ENCODE data around the gene CAMSAP1.

The CAMSAP1 gene

GRCh38 chr9:135933114-135933513 is 25.8 kb upstream of the CAMSAP1 start:
- H4K8ac ChIP-seq (ENCODE audit: low read depth, low read length), result no peak overlapping the region
- DNase-seq, result no peak
- no peaks in the 10 kb centered on the region for H3K4me1 ChIP-seq (ENCODE audit: control insufficient read depth, low read depth, low read length)
- H2BK5ac ChIP-seq (ENCODE audit: low read length), result no peak overlapping the region
- no peak overlapping the region for H2BK120ac ChIP-seq (ENCODE audit: low read depth, low read length)
- no peak overlapping the region for H3K27ac ChIP-seq (ENCODE audit: low read depth, low read length)
- no peak overlapping the region for H3K23ac ChIP-seq (ENCODE audit: low read length)
- no peaks in the 10 kb centered on the region for H3K79me2 ChIP-seq (ENCODE audit: control insufficient read depth, insufficient read depth, low read length)
- no peak overlapping the region for H3K18ac ChIP-seq (ENCODE audit: low read length)
- H3K79me1 ChIP-seq (ENCODE audit: low read length), result no peaks in the 10 kb centered on the region
- H3K36me3 ChIP-seq (ENCODE audit: control insufficient read depth, insufficient read depth, low read length), result peaks cover 2% of the 10 kb centered on the region
- H3K4me3 ChIP-seq (ENCODE audit: low read length), result no peak overlapping the region
- H4K5ac ChIP-seq (ENCODE audit: low read length), result no peak overlapping the region
- no peak overlapping the region for H2BK15ac ChIP-seq (replicated peaks; ENCODE audit: low read depth)
- no peak overlapping the region for H2AK5ac ChIP-seq (ENCODE audit: low read length)
- no peak overlapping the region for H3K4me2 ChIP-seq (ENCODE audit: low read length)
- no peak overlapping the region for H3K56ac ChIP-seq (ENCODE audit: low read length)
- WGBS (ENCODE audit: extremely low coverage, insufficient coverage, low lambda C conversion rate), result no CpG with 5 or more reads among the region's 13 CpGs
- H3K27me3 ChIP-seq (ENCODE audit: insufficient read depth, low read length, poor library complexity), result no peaks in the 10 kb centered on the region
- no peak overlapping the region for H3K4ac ChIP-seq (ENCODE audit: low read depth, low read length)
- no peak overlapping the region for H3K9ac ChIP-seq (ENCODE audit: low read length)

DNA sequence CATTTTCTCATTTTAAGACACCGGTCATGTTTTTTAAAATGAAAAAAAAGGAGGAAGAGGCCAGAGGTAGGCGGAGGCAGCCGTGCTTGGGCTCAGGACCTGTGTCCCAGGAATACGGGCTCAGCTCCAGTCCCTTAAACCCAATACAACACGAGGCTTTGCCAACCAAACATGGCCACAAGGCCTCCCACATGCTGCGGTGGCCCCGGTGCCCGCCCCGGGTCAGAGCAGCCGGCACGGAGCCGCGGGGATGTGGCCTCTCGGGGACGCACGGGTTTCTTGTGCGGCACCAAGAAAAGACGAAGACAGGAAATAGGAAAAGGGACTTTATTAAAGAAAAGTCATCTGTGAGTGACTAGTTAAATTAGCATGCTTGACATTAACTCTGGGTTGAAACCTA is 25.3 kb upstream of the CAMSAP1 start:
- Histone ChIP-seq H2BK120ac (ENCODE audit: low read depth, low read length) (no peak overlapping the region), H2BK15ac (replicated peaks; ENCODE audit: low read depth) (no peak overlapping the region), H3K18ac (ENCODE audit: low read length) (no peak overlapping the region), H3K4me3 (ENCODE audit: low read length) (no peak overlapping the region), H3K27ac (ENCODE audit: low read depth, low read length) (no peak overlapping the region), H3K9ac (ENCODE audit: low read length) (no peak overlapping the region), H4K5ac (ENCODE audit: low read length) (no peak overlapping the region), H3K56ac (ENCODE audit: low read length) (no peak overlapping the region), H4K8ac (ENCODE audit: low read depth, low read length) (no peak overlapping the region), H3K27me3 (ENCODE audit: insufficient read depth, low read length, poor library complexity) (no peaks in the 10 kb centered on the region), H3K36me3 (ENCODE audit: control insufficient read depth, insufficient read depth, low read length) (peaks cover 2% of the 10 kb centered on the region), H3K79me2 (ENCODE audit: control insufficient read depth, insufficient read depth, low read length) (no peaks in the 10 kb centered on the region), H2AK5ac (ENCODE audit: low read length) (no peak overlapping the region), H3K4ac (ENCODE audit: low read depth, low read length) (no peak overlapping the region), H3K79me1 (ENCODE audit: low read length) (peaks cover 1% of the 10 kb centered on the region), H3K23ac (ENCODE audit: low read length) (no peak overlapping the region), H2BK5ac (ENCODE audit: low read length) (no peak overlapping the region), H3K4me2 (ENCODE audit: low read length) (no peak overlapping the region), H3K4me1 (ENCODE audit: control insufficient read depth, low read depth, low read length) (no peaks in the 10 kb centered on the region)
- DNase-seq, result no peak
- WGBS (ENCODE audit: extremely low coverage, insufficient coverage, low lambda C conversion rate), result no CpG with 5 or more reads among the region's 18 CpGs

DNA sequence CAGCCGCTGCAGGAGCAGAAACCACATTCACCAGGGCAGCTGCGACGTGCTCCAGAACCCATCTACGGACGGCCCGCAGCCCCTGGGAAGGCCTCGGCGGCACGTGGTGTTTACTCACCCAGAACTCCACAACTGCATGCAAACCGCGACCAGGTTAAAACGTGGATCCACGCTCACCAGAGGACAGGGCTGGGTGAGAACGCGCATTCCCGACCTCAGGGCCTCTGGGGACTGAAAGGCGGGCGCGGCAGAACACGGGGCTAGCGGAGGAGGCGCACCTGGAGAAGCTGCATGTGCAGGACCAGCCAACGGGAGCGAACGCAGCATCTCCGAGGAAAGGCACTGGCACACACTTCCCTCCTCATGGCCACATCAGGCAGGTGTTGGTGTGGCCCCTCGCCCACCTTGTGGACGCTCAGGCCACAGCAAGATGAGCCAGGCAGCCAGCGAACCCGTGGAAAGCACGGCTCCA is 24.0 kb upstream of the CAMSAP1 start:
- no peak overlapping the region for H2BK15ac ChIP-seq (replicated peaks; ENCODE audit: low read depth)
- H3K79me1 ChIP-seq (ENCODE audit: low read length), result peaks cover 1% of the 10 kb centered on the region
- no peak overlapping the region for H3K9ac ChIP-seq (ENCODE audit: low read length)
- H3K79me2 ChIP-seq (ENCODE audit: control insufficient read depth, insufficient read depth, low read length), result no peaks in the 10 kb centered on the region
- no peak overlapping the region for H2AK5ac ChIP-seq (ENCODE audit: low read length)
- H3K23ac ChIP-seq (ENCODE audit: low read length), result no peak overlapping the region
- H3K4me1 ChIP-seq (ENCODE audit: control insufficient read depth, low read depth, low read length), result no peaks in the 10 kb centered on the region
- no peak overlapping the region for H2BK5ac ChIP-seq (ENCODE audit: low read length)
- H4K5ac ChIP-seq (ENCODE audit: low read length), result no peak overlapping the region
- H3K4me2 ChIP-seq (ENCODE audit: low read length), result no peak overlapping the region
- no peak overlapping the region for H3K56ac ChIP-seq (ENCODE audit: low read length)
- no peak for DNase-seq
- no peak overlapping the region for H3K18ac ChIP-seq (ENCODE audit: low read length)
- no peaks in the 10 kb centered on the region for H3K27me3 ChIP-seq (ENCODE audit: insufficient read depth, low read length, poor library complexity)
- no CpG with 5 or more reads among the region's 31 CpGs for WGBS (ENCODE audit: extremely low coverage, insufficient coverage, low lambda C conversion rate)
- H2BK120ac ChIP-seq (ENCODE audit: low read depth, low read length), result no peak overlapping the region
- no peak overlapping the region for H3K4ac ChIP-seq (ENCODE audit: low read depth, low read length)
- no peak overlapping the region for H4K8ac ChIP-seq (ENCODE audit: low read depth, low read length)
- H3K4me3 ChIP-seq (ENCODE audit: low read length), result no peak overlapping the region
- no peak overlapping the region for H3K27ac ChIP-seq (ENCODE audit: low read depth, low read length)
- H3K36me3 ChIP-seq (ENCODE audit: control insufficient read depth, insufficient read depth, low read length), result no peaks in the 10 kb centered on the region

DNA sequence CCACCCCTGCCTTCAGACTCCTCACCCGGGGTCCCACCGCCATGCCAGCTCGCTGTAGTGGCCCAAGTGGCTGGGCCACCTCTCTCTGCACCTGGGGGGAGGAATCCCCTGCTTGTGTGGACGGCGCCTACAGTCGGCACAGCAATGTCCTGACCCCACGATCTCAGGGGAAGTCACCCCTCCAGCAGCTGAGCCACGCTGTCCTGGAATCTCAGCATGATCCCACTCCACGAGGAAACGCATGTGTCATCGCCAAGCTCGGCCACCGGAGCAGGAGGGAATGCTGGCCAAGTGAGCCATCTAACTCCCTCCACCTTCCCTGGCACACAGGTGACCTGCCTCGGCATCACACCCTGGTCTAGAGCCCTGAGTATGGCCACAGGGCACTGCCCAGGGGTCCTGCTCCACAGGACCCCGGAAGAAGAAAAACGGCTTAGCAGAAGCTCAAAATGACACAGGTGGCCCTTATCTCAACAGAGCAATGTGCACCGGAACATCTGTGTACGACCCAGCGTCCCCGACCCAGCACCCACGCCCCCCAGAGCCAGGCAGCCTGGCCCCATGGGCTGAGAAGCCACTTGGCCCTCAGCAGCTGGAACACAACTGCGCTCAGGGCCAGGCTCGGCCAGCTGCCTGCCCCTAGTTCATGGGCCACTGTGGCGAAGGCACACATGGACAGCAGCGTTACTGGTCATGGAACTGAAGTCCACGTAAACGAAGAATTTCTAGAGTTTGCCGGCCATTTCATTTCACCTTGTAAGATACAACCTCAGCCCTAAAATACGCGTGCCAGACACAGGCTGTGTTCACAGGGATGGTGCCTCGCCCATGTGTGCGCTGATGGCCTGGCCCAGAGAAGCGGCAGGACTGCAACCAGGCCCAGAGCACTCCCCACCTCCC is 23.4 kb upstream of the CAMSAP1 start:
- DNase-seq, result no peak
- H4K8ac ChIP-seq (ENCODE audit: low read depth, low read length), result no peak overlapping the region
- no peak overlapping the region for H3K4me2 ChIP-seq (ENCODE audit: low read length)
- H3K79me2 ChIP-seq (ENCODE audit: control insufficient read depth, insufficient read depth, low read length), result no peaks in the 10 kb centered on the region
- H3K27me3 ChIP-seq (ENCODE audit: insufficient read depth, low read length, poor library complexity), result no peaks in the 10 kb centered on the region
- H2BK15ac ChIP-seq (replicated peaks; ENCODE audit: low read depth), result no peak overlapping the region
- no peak overlapping the region for H3K27ac ChIP-seq (ENCODE audit: low read depth, low read length)
- H3K18ac ChIP-seq (ENCODE audit: low read length), result no peak overlapping the region
- no peak overlapping the region for H2AK5ac ChIP-seq (ENCODE audit: low read length)
- no peak overlapping the region for H3K23ac ChIP-seq (ENCODE audit: low read length)
- no peak overlapping the region for H3K9ac ChIP-seq (ENCODE audit: low read length)
- WGBS (ENCODE audit: extremely low coverage, insufficient coverage, low lambda C conversion rate), result no CpG with 5 or more reads among the region's 33 CpGs
- H2BK120ac ChIP-seq (ENCODE audit: low read depth, low read length), result no peak overlapping the region
- no peak overlapping the region for H3K4me3 ChIP-seq (ENCODE audit: low read length)
- H3K79me1 ChIP-seq (ENCODE audit: low read length), result peaks cover 1% of the 10 kb centered on the region
- H3K4ac ChIP-seq (ENCODE audit: low read depth, low read length), result no peak overlapping the region
- H4K5ac ChIP-seq (ENCODE audit: low read length), result no peak overlapping the region
- no peak overlapping the region for H3K56ac ChIP-seq (ENCODE audit: low read length)
- H3K4me1 ChIP-seq (ENCODE audit: control insufficient read depth, low read depth, low read length), result no peaks in the 10 kb centered on the region
- H3K36me3 ChIP-seq (ENCODE audit: control insufficient read depth, insufficient read depth, low read length), result no peaks in the 10 kb centered on the region
- H2BK5ac ChIP-seq (ENCODE audit: low read length), result no peak overlapping the region

DNA sequence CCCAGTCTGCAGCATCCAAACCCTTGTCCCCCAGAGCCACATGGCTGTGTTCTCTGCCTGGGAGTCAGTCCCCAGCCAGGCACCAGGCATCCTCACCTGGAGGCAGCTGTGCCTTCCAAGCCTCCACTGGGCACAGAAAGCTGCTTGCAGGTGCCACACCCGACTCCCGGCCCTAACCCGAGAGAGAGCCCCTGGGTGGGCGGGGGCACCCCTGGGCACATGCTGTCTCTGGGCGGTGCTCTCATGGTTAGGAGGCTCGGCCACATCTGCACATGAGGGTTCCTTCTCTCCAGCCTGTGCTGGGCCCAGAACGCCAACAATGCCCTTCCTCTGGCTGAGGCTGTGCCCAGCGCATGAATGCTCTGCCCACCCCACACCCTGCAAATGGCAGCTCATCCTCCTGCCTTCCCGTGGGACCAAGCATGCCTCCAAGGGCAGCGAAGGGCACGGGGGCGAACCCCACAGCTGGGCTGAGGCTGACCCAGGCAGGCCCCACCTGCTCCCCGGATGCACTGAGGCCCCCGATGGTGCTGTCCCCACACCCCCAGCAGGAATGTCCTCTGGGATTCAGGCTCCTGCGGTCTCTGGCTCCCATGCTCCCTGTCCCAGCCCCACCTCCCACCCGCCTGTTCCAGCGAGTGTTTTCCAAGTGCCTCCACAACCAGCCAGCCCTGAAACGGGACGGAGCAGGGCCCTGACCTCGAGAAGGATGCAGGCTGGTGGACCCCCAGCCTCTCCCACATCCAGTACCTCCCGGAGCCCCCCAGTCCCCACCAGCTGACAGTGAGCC is 22.5 kb upstream of the CAMSAP1 start:
- Histone ChIP-seq H3K27ac (ENCODE audit: low read depth, low read length) (no peak overlapping the region), H2BK15ac (replicated peaks; ENCODE audit: low read depth) (no peak overlapping the region), H2BK5ac (ENCODE audit: low read length) (no peak overlapping the region), H3K27me3 (ENCODE audit: insufficient read depth, low read length, poor library complexity) (no peaks in the 10 kb centered on the region), H2AK5ac (ENCODE audit: low read length) (no peak overlapping the region), H3K79me2 (ENCODE audit: control insufficient read depth, insufficient read depth, low read length) (no peaks in the 10 kb centered on the region), H4K8ac (ENCODE audit: low read depth, low read length) (no peak overlapping the region), H3K4me3 (ENCODE audit: low read length) (no peak overlapping the region), H3K4me1 (ENCODE audit: control insufficient read depth, low read depth, low read length) (no peaks in the 10 kb centered on the region), H3K4ac (ENCODE audit: low read depth, low read length) (no peak overlapping the region), H3K4me2 (ENCODE audit: low read length) (no peak overlapping the region), H3K9ac (ENCODE audit: low read length) (no peak overlapping the region), H3K79me1 (ENCODE audit: low read length) (peaks cover 1% of the 10 kb centered on the region), H2BK120ac (ENCODE audit: low read depth, low read length) (no peak overlapping the region), H3K23ac (ENCODE audit: low read length) (no peak overlapping the region), H3K18ac (ENCODE audit: low read length) (no peak overlapping the region), H3K56ac (ENCODE audit: low read length) (no peak overlapping the region), H4K5ac (ENCODE audit: low read length) (no peak overlapping the region), H3K36me3 (ENCODE audit: control insufficient read depth, insufficient read depth, low read length) (no peaks in the 10 kb centered on the region)
- no CpG with 5 or more reads among the region's 21 CpGs for WGBS (ENCODE audit: extremely low coverage, insufficient coverage, low lambda C conversion rate)
- no peak for DNase-seq
